GM19240 (cell line): ENCODE results near the gene EVX1.

Experiments
- DNase-seq: peaks from one replicate; pipeline ENCODE4 v3.0.0; 2011; ENCODE audit warnings: low spot score; ENCODE audit not compliant: insufficient read length

Gene EVX1

DNA sequence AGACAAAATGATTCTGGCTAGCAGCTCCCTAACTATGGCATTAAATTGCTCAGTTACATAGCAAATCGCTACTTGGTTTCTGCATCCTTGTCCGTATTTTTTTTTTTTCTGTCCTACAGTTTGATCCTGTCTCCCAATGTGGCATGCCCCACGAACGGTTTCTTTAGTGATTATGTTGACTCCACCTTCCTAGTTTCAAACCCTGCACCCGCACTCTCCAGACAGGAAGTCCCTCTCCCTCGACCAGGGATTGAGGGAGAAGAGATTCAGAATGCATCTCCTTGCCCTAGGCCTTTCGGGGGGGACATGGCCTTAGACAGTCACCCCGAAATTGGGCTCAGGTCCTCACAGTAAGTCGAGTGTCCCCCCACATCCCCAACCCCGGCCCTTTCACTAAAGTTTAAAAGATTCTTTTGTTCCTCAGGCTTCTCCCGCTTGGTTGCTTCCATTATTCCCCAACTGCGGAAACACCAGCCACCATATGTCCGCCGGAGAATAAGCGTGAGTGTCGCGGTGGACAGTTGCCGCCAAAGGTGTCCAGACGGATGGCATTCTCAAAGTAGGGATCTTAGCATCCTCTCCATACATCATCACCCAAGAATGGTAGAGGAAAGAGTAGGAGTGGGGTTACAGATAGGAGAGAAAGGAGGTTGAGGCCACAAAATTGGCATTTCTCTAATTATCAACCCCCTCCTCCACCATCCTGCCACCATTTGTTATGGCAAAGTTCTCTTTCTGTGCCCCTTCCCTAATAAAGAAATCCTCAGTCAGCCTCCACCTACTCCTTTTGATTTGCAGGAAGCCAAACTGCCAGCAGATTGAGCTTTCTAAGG lies 7.3 kb downstream of the EVX1 start:
- no peak for DNase-seq

DNA sequence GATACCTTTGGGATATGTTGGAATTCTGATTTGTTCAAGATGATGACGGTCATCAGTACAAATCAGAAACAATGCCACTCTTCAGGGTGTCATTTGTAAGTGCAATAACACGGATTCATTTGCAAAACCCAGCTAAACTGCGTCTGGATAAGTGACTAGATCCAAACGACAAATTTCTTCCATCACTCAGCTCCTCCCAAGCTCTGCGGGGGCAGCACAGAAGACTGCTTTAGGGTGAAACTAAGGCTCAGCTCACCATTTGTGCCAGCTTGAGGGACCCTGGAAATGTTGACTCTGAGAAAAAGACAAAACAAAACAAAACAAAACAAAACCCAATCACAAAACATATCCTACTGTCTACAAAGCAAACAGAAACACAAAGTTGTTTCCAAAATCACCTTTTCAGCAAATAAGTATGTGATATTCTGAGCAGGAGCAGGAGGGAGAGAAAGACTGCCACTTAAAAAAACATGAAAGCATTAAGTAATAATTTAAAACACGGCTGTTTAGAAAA lies 8.0 kb downstream of the EVX1 start:
- DNase-seq = no peak

GRCh38 chr7:27251136-27251651 lies 8.6 kb downstream of the EVX1 start:
- no peak for DNase-seq

GRCh38 chr7:27251652-27252590 lies 9.3 kb downstream of the EVX1 start:
- DNase-seq = no peak

GRCh38 chr7:27254625-27255024 lies 12.0 kb downstream of the EVX1 start:
- no peak for DNase-seq

GRCh38 chr7:27260211-27260610 lies 17.6 kb downstream of the EVX1 start:
- no peak for DNase-seq

DNA sequence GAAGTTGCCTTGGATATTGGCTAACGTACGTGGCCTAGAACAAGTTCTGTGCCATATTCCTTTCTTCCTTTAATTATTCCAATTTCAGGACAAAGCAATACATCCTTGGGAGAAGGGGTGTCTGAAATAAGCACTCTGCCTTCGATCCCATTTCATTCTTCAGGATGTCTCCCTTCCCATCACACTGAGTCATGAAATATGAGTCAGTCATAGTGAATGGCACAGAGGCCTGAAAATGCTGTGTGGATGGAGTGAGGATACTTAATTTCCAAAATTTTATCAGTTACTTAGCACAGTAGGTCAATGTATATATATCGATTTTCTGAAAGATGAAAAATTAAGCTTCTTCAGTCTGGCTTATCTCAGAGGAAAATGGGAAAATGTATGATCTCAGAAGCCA lies 19.5 kb downstream of the EVX1 start:
- no peak for DNase-seq

GRCh38 chr7:27263781-27264180 lies 21.2 kb downstream of the EVX1 start:
- DNase-seq = no peak

DNA sequence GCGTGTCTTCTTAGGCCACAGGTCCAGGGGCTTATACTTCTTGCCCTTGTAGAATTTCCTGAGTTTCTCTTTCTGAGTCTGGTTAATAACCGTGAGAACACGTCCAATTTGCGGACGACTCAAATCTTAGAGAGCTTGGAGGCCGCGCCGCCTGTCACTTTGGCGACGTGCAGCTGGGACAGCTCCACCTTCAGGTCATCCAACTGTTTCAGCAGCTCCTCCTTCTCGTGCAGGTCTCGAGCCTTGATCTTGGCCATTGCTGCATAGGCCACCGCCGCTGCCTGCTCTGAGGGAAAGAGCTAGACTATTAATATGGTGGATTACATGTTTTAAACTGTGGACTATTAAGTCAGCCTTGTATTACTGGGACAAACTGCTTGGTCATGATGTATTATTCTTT lies 26.9 kb downstream of the EVX1 start:
- no peak for DNase-seq

GRCh38 chr7:27271384-27271783 lies 28.8 kb downstream of the EVX1 start:
- DNase-seq = no peak

- no peak for DNase-seq
Measured at GRCh38 chr7:27277628-27278027, 35.0 kb downstream of the EVX1 start.

DNA sequence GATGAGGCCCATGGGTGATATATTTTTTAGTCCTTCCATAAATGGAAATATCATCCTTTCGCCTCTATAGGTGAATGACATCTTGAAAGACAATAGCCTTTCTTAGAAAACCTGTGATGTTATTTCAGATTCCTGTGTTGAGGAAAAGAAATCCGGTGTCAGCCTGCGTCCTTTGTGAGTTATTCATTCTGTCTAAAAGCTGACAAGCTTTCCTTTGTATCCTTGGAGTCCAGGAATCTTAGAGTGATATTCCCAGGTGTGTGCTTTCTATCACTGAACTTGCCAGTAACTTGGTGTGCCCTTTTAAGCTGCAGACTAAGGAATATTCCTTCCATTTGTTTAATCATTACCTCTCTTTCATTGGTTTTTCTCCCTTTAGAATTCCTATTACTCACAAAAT lies 41.0 kb downstream of the EVX1 start:
- no peak for DNase-seq

DNA sequence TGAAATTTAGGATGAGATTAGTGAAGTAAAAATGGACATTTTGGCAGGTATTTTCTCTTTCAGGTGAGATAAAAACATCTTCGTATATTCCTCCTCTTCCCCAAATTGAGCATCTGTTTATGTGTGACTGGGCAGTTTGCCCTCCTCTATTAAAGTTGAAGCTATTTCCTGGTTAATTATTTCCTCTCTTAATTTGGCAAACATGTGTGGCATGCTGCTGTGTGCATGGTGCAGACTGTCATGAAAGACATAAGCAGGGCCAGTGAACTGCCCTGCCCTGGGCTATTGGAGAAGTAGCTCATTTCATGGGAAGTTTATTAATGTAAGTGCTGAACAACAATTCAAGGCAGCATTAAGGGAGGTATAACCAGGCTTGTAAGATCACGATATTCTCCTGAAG lies 52.6 kb downstream of the EVX1 start:
- no peak for DNase-seq

DNA sequence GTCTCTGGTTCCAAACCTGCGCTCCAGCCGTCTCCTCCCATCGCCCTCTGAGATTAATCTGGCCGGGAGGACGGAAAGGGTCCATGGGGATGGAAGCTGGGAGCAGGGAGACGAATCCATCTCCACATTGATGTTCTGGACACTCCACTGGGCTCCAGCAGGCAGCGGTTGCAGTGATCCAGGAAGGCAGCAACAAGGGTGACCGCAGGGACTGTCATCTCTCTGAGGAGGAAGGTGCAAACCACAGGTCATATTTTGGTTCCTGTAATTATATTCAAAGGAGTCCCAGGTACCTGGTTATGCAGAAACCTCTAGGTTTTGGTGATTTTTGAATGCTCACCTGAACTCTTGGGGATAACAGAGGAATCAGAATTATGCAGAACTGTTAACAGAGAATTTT lies 54.8 kb downstream of the EVX1 start:
- no peak for DNase-seq
